CD4-positive, CD25-positive, alpha-beta regulatory T cell (primary cell): Measurements from ENCODE around the gene ALOX5. TPM values are rescaled to one million over a fixed set of nuclear protein-coding genes. Genes with fewer than 3 reads are reported as not detected.
"Not testable (repeated sequence)": the region's sequence is repeated elsewhere in the genome, so short reads cannot be mapped to it uniquely, and the experiment has no call there.

Experiments used
- ATAC-seq, 2 donors: fragments of 150-1000 bp; cut with Tn5 transposase; one replicate each; pipeline ENCODE4 v1.10.0; 2021; ENCODE audit warnings: low read depth in 2 of 2, moderate number of reproducible peaks in 2 of 2, moderate library complexity in 1 of 2
- DNase-seq, 3 donors: peaks; one replicate each; pipeline versions ENCODE4 v3.0.0 to v3.0.0-alpha.2; 2012 to 2022; ENCODE audit warnings: mixed read lengths in 1 of 3
- H3K27ac ChIP-seq: one replicate; pipeline ENCODE4 v1.7.0; 2013; ENCODE audit warnings: mild to moderate bottlenecking, low read length; ENCODE audit not compliant: insufficient read depth, poor library complexity, severe bottlenecking
- H3K27me3 ChIP-seq: one replicate; pipeline ENCODE4 v1.7.0; 2013; ENCODE audit warnings: low read length; ENCODE audit not compliant: control insufficient read depth, insufficient read depth
- H3K36me3 ChIP-seq: one replicate; pipeline ENCODE4 v1.7.0; 2013; ENCODE audit warnings: mild to moderate bottlenecking, low read length, moderate library complexity; ENCODE audit not compliant: control insufficient read depth, insufficient read depth
- H3K4me1 ChIP-seq: 2 replicates; pipeline ENCODE4 v1.7.0; 2013; ENCODE audit warnings: mild to moderate bottlenecking, low read length; ENCODE audit not compliant: insufficient read depth, control insufficient read depth, poor library complexity, severe bottlenecking
- H3K4me3 ChIP-seq: one replicate; pipeline ENCODE4 v1.7.0; 2013; ENCODE audit warnings: low read depth, mild to moderate bottlenecking, low read length, moderate library complexity
- H3K9me3 ChIP-seq, 2 experiments: 1 replicate in 1 of 2; 2 replicates in 1 of 2; pipeline ENCODE4 v1.7.0; 2013; ENCODE audit warnings: low read length in 2 of 2, mild to moderate bottlenecking in 1 of 2, moderate library complexity in 1 of 2; ENCODE audit not compliant: control insufficient read depth in 2 of 2
- H3K27ac Mint-ChIP-seq, 3 donors: one replicate each; pipeline ENCODE4 v1.8.0; 2020 to 2022; ENCODE audit warnings: mild to moderate bottlenecking in 3 of 3, mixed read lengths in 3 of 3, moderate library complexity in 2 of 3
- H3K27me3 Mint-ChIP-seq: one replicate; pipeline ENCODE4 v1.8.0; 2022; ENCODE audit warnings: mild to moderate bottlenecking, mixed read lengths
- H3K36me3 Mint-ChIP-seq: one replicate; pipeline ENCODE4 v1.8.0; 2020; ENCODE audit warnings: mixed read lengths
- H3K4me1 Mint-ChIP-seq, 4 donors: one replicate each; pipeline ENCODE4 v1.8.0; 2020 to 2022; ENCODE audit warnings: mixed read lengths in 4 of 4, mild to moderate bottlenecking in 1 of 4
- H3K4me3 Mint-ChIP-seq, 4 donors: one replicate each; pipeline ENCODE4 v1.8.0; 2020 to 2022; ENCODE audit warnings: mild to moderate bottlenecking in 4 of 4, mixed read lengths in 4 of 4, moderate library complexity in 3 of 4
- H3K9me3 Mint-ChIP-seq, 7 donors: one replicate each; pipeline ENCODE4 v1.8.0; 2020 to 2022; ENCODE audit warnings: mixed read lengths in 7 of 7, mild to moderate bottlenecking in 3 of 7, moderate library complexity in 2 of 7
- polyA plus RNA-seq, 4 donors: library from polyadenylated mRNA; unstranded; fragments of 300-500 nt; fragmentation: Illumina TruSeq; gene quantifications; one replicate each; pipeline ENCODE4 v1.2.3, GENCODE V29; 2021
- total RNA-seq: library from RNA; stranded (reverse); gene quantifications from one replicate; pipeline ENCODE4 v1.2.3, GENCODE V29; 2022

Gene ALOX5
- total and polyA plus RNA-seq, 5 donors from 2014 or later: 0.16 to 1.5 (median 0.28) TPM

- not testable (repeated sequence) for H3K9me3 ChIP-seq, H3K4me1 ChIP-seq, H3K36me3 ChIP-seq, H3K27me3 Mint-ChIP-seq, H3K36me3 Mint-ChIP-seq, H3K4me3 ChIP-seq, H3K27ac ChIP-seq, H3K4me1 Mint-ChIP-seq, H3K4me3 Mint-ChIP-seq, H3K27me3 ChIP-seq, ATAC-seq, H3K27ac Mint-ChIP-seq, DNase-seq
- H3K9me3 Mint-ChIP-seq: peaks cover 0 to 15% (median 0%) of the 10 kb centered on the region in 7 donors
Observed at GRCh38 chr10:45347464-45347863, 26.6 kb upstream of the ALOX5 start.

- H3K27ac Mint-ChIP-seq, H3K4me1 Mint-ChIP-seq, H3K9me3 Mint-ChIP-seq, ATAC-seq, H3K27ac ChIP-seq, H3K9me3 ChIP-seq, H3K36me3 ChIP-seq, H3K4me3 ChIP-seq, DNase-seq, H3K27me3 ChIP-seq, H3K4me3 Mint-ChIP-seq, H3K4me1 ChIP-seq, H3K36me3 Mint-ChIP-seq, H3K27me3 Mint-ChIP-seq: not testable (repeated sequence)
Observed at GRCh38 chr10:45348196-45348765, 25.7 kb upstream of the ALOX5 start.

- Histone ChIP-seq H3K36me3 (no peaks in the 10 kb centered on the region), H3K4me1 (no peaks in the 10 kb centered on the region), H3K27me3 (peaks cover 2% of the 10 kb centered on the region), H3K4me3 (no peak overlapping the region), H3K27ac (no peak overlapping the region), H3K9me3 (no peaks in the 10 kb centered on the region)
- Mint-ChIP-seq H3K4me3 (no peak overlapping the region), H3K36me3 (no peaks in the 10 kb centered on the region), H3K9me3 (peaks cover 0 to 4% (median 0%) of the 10 kb centered on the region in 7 donors), H3K27ac (no peak overlapping the region), H3K4me1 (no peaks in the 10 kb centered on the region), H3K27me3 (peaks cover 10% of the 10 kb centered on the region)
- no peak for ATAC-seq
- DNase-seq: no peak
Observed at GRCh38 chr10:45353186-45353585, 20.8 kb upstream of the ALOX5 start.

- peaks cover 16% of the 10 kb centered on the region for H3K27me3 Mint-ChIP-seq
- Histone ChIP-seq H3K27me3 (peaks cover 2% of the 10 kb centered on the region), H3K9me3 (no peaks in the 10 kb centered on the region), H3K27ac (no peak overlapping the region), H3K36me3 (no peaks in the 10 kb centered on the region), H3K4me3 (no peak overlapping the region), H3K4me1 (no peaks in the 10 kb centered on the region)
- H3K4me3 Mint-ChIP-seq: no peak overlapping the region
- no peak overlapping the region for H3K27ac Mint-ChIP-seq
- H3K4me1 Mint-ChIP-seq: no peaks in the 10 kb centered on the region
- ATAC-seq (no peak), DNase-seq (no peak)
- H3K36me3 Mint-ChIP-seq: no peaks in the 10 kb centered on the region
- H3K9me3 Mint-ChIP-seq: peaks cover 0 to 2% (median 0%) of the 10 kb centered on the region in 7 donors
Observed at GRCh38 chr10:45354261-45354660, 19.8 kb upstream of the ALOX5 start.

GRCh38 chr10:45355494-45355893, 18.5 kb upstream of the ALOX5 start:
- Mint-ChIP-seq H3K27me3 (peaks cover 16% of the 10 kb centered on the region), H3K27ac (no peak overlapping the region), H3K4me1 (no peaks in the 10 kb centered on the region), H3K4me3 (no peak overlapping the region), H3K9me3 (peaks cover 0 to 3% (median 0%) of the 10 kb centered on the region in 7 donors), H3K36me3 (no peaks in the 10 kb centered on the region)
- H3K4me3 ChIP-seq: no peak overlapping the region
- no peaks in the 10 kb centered on the region for H3K9me3 ChIP-seq
- DNase-seq (no peak), ATAC-seq (no peak)
- H3K27ac ChIP-seq: no peak overlapping the region
- no peaks in the 10 kb centered on the region for H3K36me3 ChIP-seq
- peaks cover 2% of the 10 kb centered on the region for H3K27me3 ChIP-seq
- no peaks in the 10 kb centered on the region for H3K4me1 ChIP-seq

- not testable (repeated sequence) for H3K4me3 Mint-ChIP-seq, H3K27ac Mint-ChIP-seq, H3K36me3 Mint-ChIP-seq, ATAC-seq, H3K27ac ChIP-seq, H3K4me1 Mint-ChIP-seq, H3K36me3 ChIP-seq, H3K4me3 ChIP-seq, H3K9me3 Mint-ChIP-seq, H3K4me1 ChIP-seq, DNase-seq, H3K9me3 ChIP-seq, H3K27me3 ChIP-seq
- peaks cover 14% of the 10 kb centered on the region for H3K27me3 Mint-ChIP-seq
Observed at GRCh38 chr10:45358961-45359360, 15.1 kb upstream of the ALOX5 start.

GRCh38 chr10:45361983-45362799, 11.8 kb upstream of the ALOX5 start:
- not testable (repeated sequence) for H3K36me3 Mint-ChIP-seq, H3K36me3 ChIP-seq, H3K27me3 ChIP-seq, H3K9me3 ChIP-seq, H3K4me1 ChIP-seq, ATAC-seq, H3K9me3 Mint-ChIP-seq, H3K4me3 Mint-ChIP-seq, H3K4me1 Mint-ChIP-seq, H3K27ac ChIP-seq, H3K27ac Mint-ChIP-seq, H3K4me3 ChIP-seq, H3K27me3 Mint-ChIP-seq
- DNase-seq: peak in 1 of 3 donors; percentile 24

GRCh38 chr10:45367643-45368042, 6.4 kb upstream of the ALOX5 start:
- H3K36me3 Mint-ChIP-seq, H3K4me1 Mint-ChIP-seq, ATAC-seq, H3K4me1 ChIP-seq, H3K36me3 ChIP-seq, H3K9me3 Mint-ChIP-seq, DNase-seq, H3K27ac ChIP-seq, H3K27ac Mint-ChIP-seq, H3K4me3 Mint-ChIP-seq, H3K9me3 ChIP-seq, H3K4me3 ChIP-seq: not testable (repeated sequence)
- H3K27me3 ChIP-seq: peaks cover 11% of the 10 kb centered on the region
- peaks cover 33% of the 10 kb centered on the region for H3K27me3 Mint-ChIP-seq
